Endothelial cell (in vitro differentiated cells): ENCODE measurements around the gene WNT5A. TPM values are rescaled to one million over a fixed set of nuclear protein-coding genes. Genes with fewer than 3 reads are reported as not detected.

ENCODE experiments used
- DNase-seq: peaks from one replicate; pipeline ENCODE4 v3.0.0; 2021; ENCODE audit warnings: low spot score
- H3K27ac Mint-ChIP-seq: one replicate; pipeline ENCODE4 v1.8.0; 2021; ENCODE audit warnings: mixed read lengths, inconsistent platforms; ENCODE audit not compliant: unreplicated experiment
- H3K27me3 Mint-ChIP-seq: one replicate; pipeline ENCODE4 v1.8.0; 2021; ENCODE audit warnings: mild to moderate bottlenecking, moderate library complexity, mixed read lengths, inconsistent platforms; ENCODE audit not compliant: unreplicated experiment
- H3K36me3 Mint-ChIP-seq: one replicate; pipeline ENCODE4 v1.8.0; 2021; ENCODE audit warnings: mild to moderate bottlenecking, low read depth, mixed read lengths, inconsistent platforms; ENCODE audit not compliant: unreplicated experiment
- H3K4me1 Mint-ChIP-seq: one replicate; pipeline ENCODE4 v1.8.0; 2021; ENCODE audit warnings: mild to moderate bottlenecking, mixed read lengths, inconsistent platforms; ENCODE audit not compliant: unreplicated experiment
- H3K4me3 Mint-ChIP-seq: one replicate; pipeline ENCODE4 v1.8.0; 2021; ENCODE audit warnings: mild to moderate bottlenecking, mixed read lengths, inconsistent platforms; ENCODE audit not compliant: unreplicated experiment
- H3K9me3 Mint-ChIP-seq: one replicate; pipeline ENCODE4 v1.8.0; 2021; ENCODE audit warnings: mixed read lengths, inconsistent platforms; ENCODE audit not compliant: unreplicated experiment
- long read RNA-seq: library from polyadenylated mRNA; unstranded; transcript quantifications from one replicate; pipeline ENCODE4 v2.0.0, GENCODE V29; 2020; ENCODE audit not compliant: unreplicated experiment
- total RNA-seq: library from RNA; stranded (reverse); fragmentation: NEBNext Ultra II Directional; extraction: Animal tissue kit (Norgen Biotek cat#: 25700); gene quantifications from one replicate; pipeline ENCODE4 v1.2.1, GENCODE V29; 2021; ENCODE audit not compliant: unreplicated experiment
- TF ChIP-seq, protein P1 (sequence below): fragments of 200-600 bp; sonication (generic); IDR thresholded peaks from one replicate; pipeline ENCODE4 v1.5.0; 2021; ENCODE audit warnings: antibody characterized with exemption; ENCODE audit not compliant: unreplicated experiment

WNT5A gene
- 9.7 TPM for total RNA-seq
- long read RNA-seq = 0 reads

- H3K4me1 Mint-ChIP-seq = peaks cover 52% of the 10 kb centered on the region
- TF ChIP-seq, protein P1, sequence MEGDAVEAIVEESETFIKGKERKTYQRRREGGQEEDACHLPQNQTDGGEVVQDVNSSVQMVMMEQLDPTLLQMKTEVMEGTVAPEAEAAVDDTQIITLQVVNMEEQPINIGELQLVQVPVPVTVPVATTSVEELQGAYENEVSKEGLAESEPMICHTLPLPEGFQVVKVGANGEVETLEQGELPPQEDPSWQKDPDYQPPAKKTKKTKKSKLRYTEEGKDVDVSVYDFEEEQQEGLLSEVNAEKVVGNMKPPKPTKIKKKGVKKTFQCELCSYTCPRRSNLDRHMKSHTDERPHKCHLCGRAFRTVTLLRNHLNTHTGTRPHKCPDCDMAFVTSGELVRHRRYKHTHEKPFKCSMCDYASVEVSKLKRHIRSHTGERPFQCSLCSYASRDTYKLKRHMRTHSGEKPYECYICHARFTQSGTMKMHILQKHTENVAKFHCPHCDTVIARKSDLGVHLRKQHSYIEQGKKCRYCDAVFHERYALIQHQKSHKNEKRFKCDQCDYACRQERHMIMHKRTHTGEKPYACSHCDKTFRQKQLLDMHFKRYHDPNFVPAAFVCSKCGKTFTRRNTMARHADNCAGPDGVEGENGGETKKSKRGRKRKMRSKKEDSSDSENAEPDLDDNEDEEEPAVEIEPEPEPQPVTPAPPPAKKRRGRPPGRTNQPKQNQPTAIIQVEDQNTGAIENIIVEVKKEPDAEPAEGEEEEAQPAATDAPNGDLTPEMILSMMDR = no peak
- H3K4me3 Mint-ChIP-seq = peak within 1 kb of the TSS; percentile 90
- no peaks in the 10 kb centered on the region for H3K9me3 Mint-ChIP-seq
- peaks cover 9% of the 10 kb centered on the region for H3K36me3 Mint-ChIP-seq
- DNase-seq = peak; percentile 55
- peaks cover 17% of the 10 kb centered on the region for H3K27me3 Mint-ChIP-seq
- H3K27ac Mint-ChIP-seq = peak within 1 kb of the TSS; percentile 48
Observed at GRCh38 chr3:55486857-55487380, at the start of gene WNT5A. WNT5A (minus strand) TSS chr3:55487306; CDS start chr3:55486985, 321 bp downstream.

DNA sequence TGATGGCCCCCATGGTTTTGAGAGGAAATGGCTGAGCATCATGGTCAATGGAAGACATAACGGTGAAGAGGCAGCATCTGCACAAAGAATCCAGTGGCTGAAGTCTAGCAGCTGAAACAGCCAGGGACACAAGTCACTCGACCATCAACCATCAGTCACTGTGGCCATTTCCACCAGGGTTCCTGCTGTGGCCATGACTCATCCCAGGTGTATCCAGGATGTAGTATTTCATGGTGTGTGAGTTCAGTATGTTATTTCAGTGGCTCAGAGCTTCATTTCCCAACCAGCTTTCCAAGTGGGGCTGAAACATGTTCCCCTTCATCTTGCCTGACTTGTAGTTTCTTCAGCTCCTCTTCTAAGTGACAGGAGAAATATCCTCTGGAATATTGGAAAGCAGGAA, 47.8 kb upstream of the WNT5A start:
- Mint-ChIP-seq H3K4me3 (no peak overlapping the region), H3K9me3 (no peaks in the 10 kb centered on the region), H3K27me3 (peaks cover 1% of the 10 kb centered on the region), H3K27ac (no peak overlapping the region), H3K36me3 (no peaks in the 10 kb centered on the region), H3K4me1 (peaks cover 11% of the 10 kb centered on the region)
- no peak for DNase-seq
- TF ChIP-seq, protein P1 = no peak

DNA sequence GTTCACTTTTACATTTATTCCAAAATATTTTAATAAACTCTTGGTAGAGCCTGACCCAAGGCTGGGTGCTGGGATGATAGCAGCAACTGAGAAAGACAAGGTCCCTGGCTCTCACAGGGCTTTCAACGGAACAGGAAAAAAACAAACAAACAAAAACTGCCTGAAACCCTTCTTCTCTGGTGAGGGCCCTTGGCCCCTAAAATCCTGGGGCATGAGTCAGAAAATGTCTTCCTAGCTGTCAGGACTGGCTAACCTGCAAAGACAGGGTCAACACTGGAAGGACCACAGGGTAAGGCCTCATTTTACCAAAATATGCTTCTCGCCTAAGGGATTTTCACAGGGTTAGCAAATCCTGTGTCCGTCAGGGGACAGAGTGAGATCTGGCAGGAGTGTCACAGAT, 45.7 kb upstream of the WNT5A start:
- Mint-ChIP-seq H3K27me3 (peaks cover 1% of the 10 kb centered on the region), H3K9me3 (no peaks in the 10 kb centered on the region), H3K4me3 (no peak overlapping the region), H3K4me1 (peaks cover 13% of the 10 kb centered on the region), H3K36me3 (no peaks in the 10 kb centered on the region), H3K27ac (no peak overlapping the region)
- TF ChIP-seq, protein P1 = no peak
- no peak for DNase-seq

DNA sequence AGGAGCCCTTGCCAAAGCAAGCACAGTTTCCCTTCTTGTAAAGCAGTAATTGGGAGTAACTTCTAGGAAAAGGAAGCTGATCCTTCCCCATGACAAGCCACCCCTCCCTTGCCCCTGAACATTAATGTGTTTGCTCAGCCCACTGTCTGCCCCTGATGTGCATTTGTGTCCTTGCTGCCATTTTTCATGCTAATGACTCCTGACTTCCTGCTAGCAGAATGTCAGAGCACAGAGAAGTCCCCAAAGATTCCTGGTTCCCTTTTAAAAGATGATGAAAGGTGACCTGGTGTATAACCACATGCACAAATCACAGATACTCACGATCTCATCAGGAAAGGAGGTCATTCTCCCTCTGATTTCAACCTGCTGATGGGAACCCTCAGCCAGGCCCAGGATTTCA, 44.2 kb upstream of the WNT5A start:
- H3K9me3 Mint-ChIP-seq = no peaks in the 10 kb centered on the region
- H3K4me1 Mint-ChIP-seq = peaks cover 13% of the 10 kb centered on the region
- TF ChIP-seq, protein P1 = no peak
- no peak overlapping the region for H3K27ac Mint-ChIP-seq
- no peak overlapping the region for H3K4me3 Mint-ChIP-seq
- H3K36me3 Mint-ChIP-seq = no peaks in the 10 kb centered on the region
- no peak for DNase-seq
- H3K27me3 Mint-ChIP-seq = peaks cover 1% of the 10 kb centered on the region

DNA sequence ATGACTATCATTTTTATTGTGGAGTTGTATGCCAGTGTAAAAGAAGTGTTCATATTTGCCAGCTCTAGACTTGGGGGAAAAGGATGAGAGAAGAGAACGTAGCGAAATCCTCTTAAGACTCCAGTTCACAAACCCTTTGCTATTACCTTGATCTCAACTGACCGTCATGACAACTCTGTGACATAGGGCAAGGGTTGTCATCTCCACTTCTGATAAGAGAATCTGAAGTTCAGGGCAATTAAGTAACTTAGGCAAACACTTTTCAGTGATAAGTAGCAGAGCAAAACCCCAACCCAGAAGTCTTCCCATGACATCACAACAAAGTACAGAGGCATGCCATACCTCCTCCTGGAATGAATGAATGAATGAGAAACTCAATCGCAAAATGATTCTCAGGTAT, 40.3 kb upstream of the WNT5A start:
- no peak overlapping the region for H3K27ac Mint-ChIP-seq
- TF ChIP-seq, protein P1 = no peak
- H3K4me1 Mint-ChIP-seq = peaks cover 28% of the 10 kb centered on the region
- H3K9me3 Mint-ChIP-seq = no peaks in the 10 kb centered on the region
- H3K4me3 Mint-ChIP-seq = no peak overlapping the region
- H3K36me3 Mint-ChIP-seq = no peaks in the 10 kb centered on the region
- DNase-seq = no peak
- peaks cover 4% of the 10 kb centered on the region for H3K27me3 Mint-ChIP-seq
